NCI-H2171 treated with DMSO at 0.1 percent for 48 hours (cell line): Measurements from ENCODE around the gene FAM83D.
A peak's percentile ranks its signal among the peaks of the same experiment; 100 is the strongest.

Source experiments
- DNase-seq: peaks from one replicate; lab custom pipeline; 2025; lab: John Stamatoyannopoulos, UW

The FAM83D gene

GRCh38 chr20:38926142-38926933 is at the start of gene FAM83D:
Gene FAM83D, plus strand, starts transcription at chr20:38926417. Its CDS starts 26 bp downstream, at chr20:38926443.
- peak; percentile 97 for DNase-seq

- no peak for DNase-seq
Measured at GRCh38 chr20:38877483-38877882, 48.7 kb upstream of the FAM83D start.

GRCh38 chr20:38878866-38879265 is 47.4 kb upstream of the FAM83D start:
- DNase-seq, result no peak

- peak; percentile 33 for DNase-seq
Measured at GRCh38 chr20:38880952-38881735, 45.1 kb upstream of the FAM83D start.

GRCh38 chr20:38881806-38882440 is 44.3 kb upstream of the FAM83D start:
- DNase-seq, result no peak

- no peak for DNase-seq
Measured at GRCh38 chr20:38882600-38882999, 43.6 kb upstream of the FAM83D start.

- peak; percentile 100 for DNase-seq
Measured at GRCh38 chr20:38883081-38883980, 42.9 kb upstream of the FAM83D start.

GRCh38 chr20:38883981-38884733 is 42.1 kb upstream of the FAM83D start:
- DNase-seq, result no peak

GRCh38 chr20:38885357-38885756 is 40.9 kb upstream of the FAM83D start:
- DNase-seq, result no peak

- DNase-seq, result no peak
Measured at GRCh38 chr20:38888059-38888831, 38.0 kb upstream of the FAM83D start.

- no peak for DNase-seq
Measured at GRCh38 chr20:38889050-38889449, 37.2 kb upstream of the FAM83D start.

- DNase-seq, result no peak
Measured at GRCh38 chr20:38889792-38890496, 36.3 kb upstream of the FAM83D start.

- DNase-seq, result no peak
Measured at GRCh38 chr20:38890497-38890818, 35.8 kb upstream of the FAM83D start.

GRCh38 chr20:38892091-38892981 is 33.9 kb upstream of the FAM83D start:
- no peak for DNase-seq

- DNase-seq, result no peak
Measured at GRCh38 chr20:38893056-38893564, 33.1 kb upstream of the FAM83D start.

- peak; percentile 87 for DNase-seq
Measured at GRCh38 chr20:38893565-38894090, 32.6 kb upstream of the FAM83D start.

GRCh38 chr20:38894091-38894847 is 31.9 kb upstream of the FAM83D start:
- DNase-seq, result peak; percentile 99
